ENCODE data around the gene HYAL3. TPM values are rescaled to one million over a fixed set of nuclear protein-coding genes. Genes with fewer than 3 reads are reported as not detected.

HYAL3 gene
- total RNA-seq, 1 experiment from 2014 or later: 2.9 TPM

GRCh38 chr3:50340448-50341329 lies 41.5 kb upstream of the HYAL3 start, which contains the start of gene RASSF1 (continued):
- no peak for TF ChIP-seq ZMAT4 (CRISPR knock-in tag; IDR thresholded peaks at IDR 0.05)
- TF ChIP-seq JAZF1 (CRISPR knock-in tag; IDR thresholded peaks at IDR 0.05): no peak
- TF ChIP-seq E2F5 (CRISPR knock-in tag; IDR thresholded peaks at IDR 0.05): peak; percentile 85; the same call in 1 of the 2 replicates
- no peak for TF ChIP-seq E2F1 (CRISPR knock-in tag; IDR thresholded peaks at IDR 0.05)
- TF ChIP-seq ZNF263 (CRISPR knock-in tag; IDR thresholded peaks at IDR 0.05; ENCODE audit: low read depth): peak; percentile 22; the same call in 1 of the 2 replicates
- TF ChIP-seq ZNF416 (CRISPR knock-in tag; IDR thresholded peaks at IDR 0.05): no peak
- TF ChIP-seq ATF3 (CRISPR knock-in tag; conservative IDR thresholded peaks at IDR 0.05): no peak
- TF ChIP-seq NFYB (CRISPR knock-in tag; conservative IDR thresholded peaks at IDR 0.05; ENCODE audit: low read depth): no peak
- no peak for TF ChIP-seq ESRRA (CRISPR knock-in tag; IDR thresholded peaks at IDR 0.05; ENCODE audit: borderline replicate concordance)
- TF ChIP-seq MAX (CRISPR knock-in tag; IDR thresholded peaks at IDR 0.05): peak; percentile 85; the same call in 1 of the 2 replicates
- TF ChIP-seq MYBL2 (CRISPR knock-in tag; IDR thresholded peaks at IDR 0.05): peak; percentile 85
- 0 out of 2 replicates have a peak, but pooled peaks have one; percentile 7 for TF ChIP-seq USF2 (CRISPR knock-in tag; IDR thresholded peaks at IDR 0.05)
- peak; percentile 29; the same call in 1 of the 2 replicates for TF ChIP-seq ZNF423 (CRISPR knock-in tag; IDR thresholded peaks at IDR 0.05)
- peak; percentile 13; the same call in 1 of the 2 replicates for TF ChIP-seq ZNF121 (CRISPR knock-in tag; IDR thresholded peaks at IDR 0.05)
- peak; percentile 76 for TF ChIP-seq FOXP1 (CRISPR knock-in tag; IDR thresholded peaks at IDR 0.05; ENCODE audit: borderline replicate concordance)
- TF ChIP-seq RELA (CRISPR knock-in tag; IDR thresholded peaks at IDR 0.05; ENCODE audit: borderline replicate concordance): 0 out of 2 replicates have a peak, but pooled peaks have one; percentile 23
- TF ChIP-seq AR (CRISPR knock-in tag; IDR thresholded peaks at IDR 0.05): no peak
- peak; percentile 77; the same call in 1 of the 2 replicates for TF ChIP-seq ZBTB43 (CRISPR knock-in tag; IDR thresholded peaks at IDR 0.05)
- peak; percentile 86; the same call in 1 of the 2 replicates for TF ChIP-seq ZNF232 (CRISPR knock-in tag; IDR thresholded peaks at IDR 0.05)
- TF ChIP-seq ZBTB21 (CRISPR knock-in tag; IDR thresholded peaks at IDR 0.05; ENCODE audit: borderline replicate concordance): no peak
- peak; percentile 87 for TF ChIP-seq TCF7 (CRISPR knock-in tag; IDR thresholded peaks at IDR 0.05; ENCODE audit: low read depth)
- TF ChIP-seq RORB (CRISPR knock-in tag; IDR thresholded peaks at IDR 0.05): no peak
- TF ChIP-seq MLX (CRISPR knock-in tag; IDR thresholded peaks at IDR 0.05): no peak
- TF ChIP-seq FOXK1 (CRISPR knock-in tag; IDR thresholded peaks at IDR 0.05): no peak; the same call in 1 of the 2 replicates
- no peak for TF ChIP-seq GABPB1 (CRISPR knock-in tag; IDR thresholded peaks at IDR 0.05)
- no peak for TF ChIP-seq MXD4 (CRISPR knock-in tag; IDR thresholded peaks at IDR 0.05; ENCODE audit: borderline replicate concordance)
- no peak for TF ChIP-seq SMAD4 (CRISPR knock-in tag; IDR thresholded peaks at IDR 0.05)
- peak; percentile 60 for TF ChIP-seq SP1 (CRISPR knock-in tag; conservative IDR thresholded peaks at IDR 0.05)
- TF ChIP-seq CBFB (CRISPR knock-in tag; IDR thresholded peaks at IDR 0.05; ENCODE audit: low read depth): no peak
- peak; percentile 40 for TF ChIP-seq ETV6 (CRISPR knock-in tag; IDR thresholded peaks at IDR 0.05)
- 0 out of 2 replicates have a peak, but pooled peaks have one; percentile 30 for TF ChIP-seq SMAD3 (CRISPR knock-in tag; IDR thresholded peaks at IDR 0.05; ENCODE audit: borderline replicate concordance)
